Endothelial cell (in vitro differentiated cells): ENCODE data around the gene ALKBH4. TPM values are rescaled to one million over a fixed set of nuclear protein-coding genes. Genes with fewer than 3 reads are reported as not detected.

Experiments used
- DNase-seq: peaks from one replicate; pipeline ENCODE4 v3.0.0; 2021; ENCODE audit warnings: low spot score
- H3K27ac Mint-ChIP-seq: one replicate; pipeline ENCODE4 v1.8.0; 2021; ENCODE audit warnings: mixed read lengths, inconsistent platforms; ENCODE audit not compliant: unreplicated experiment
- H3K27me3 Mint-ChIP-seq: one replicate; pipeline ENCODE4 v1.8.0; 2021; ENCODE audit warnings: mild to moderate bottlenecking, moderate library complexity, mixed read lengths, inconsistent platforms; ENCODE audit not compliant: unreplicated experiment
- H3K36me3 Mint-ChIP-seq: one replicate; pipeline ENCODE4 v1.8.0; 2021; ENCODE audit warnings: mild to moderate bottlenecking, low read depth, mixed read lengths, inconsistent platforms; ENCODE audit not compliant: unreplicated experiment
- H3K4me1 Mint-ChIP-seq: one replicate; pipeline ENCODE4 v1.8.0; 2021; ENCODE audit warnings: mild to moderate bottlenecking, mixed read lengths, inconsistent platforms; ENCODE audit not compliant: unreplicated experiment
- H3K4me3 Mint-ChIP-seq: one replicate; pipeline ENCODE4 v1.8.0; 2021; ENCODE audit warnings: mild to moderate bottlenecking, mixed read lengths, inconsistent platforms; ENCODE audit not compliant: unreplicated experiment
- H3K9me3 Mint-ChIP-seq: one replicate; pipeline ENCODE4 v1.8.0; 2021; ENCODE audit warnings: mixed read lengths, inconsistent platforms; ENCODE audit not compliant: unreplicated experiment
- total RNA-seq: library from RNA; stranded (reverse); fragmentation: NEBNext Ultra II Directional; extraction: Animal tissue kit (Norgen Biotek cat#: 25700); gene quantifications from one replicate; pipeline ENCODE4 v1.2.1, GENCODE V29; 2021; ENCODE audit not compliant: unreplicated experiment
- TF ChIP-seq, protein P1 (sequence below): fragments of 200-600 bp; sonication (generic); IDR thresholded peaks from one replicate; pipeline ENCODE4 v1.5.0; 2021; ENCODE audit warnings: antibody characterized with exemption; ENCODE audit not compliant: unreplicated experiment

The ALKBH4 gene
- total RNA-seq, 1 donor from 2014 or later: 11.5 TPM

DNA sequence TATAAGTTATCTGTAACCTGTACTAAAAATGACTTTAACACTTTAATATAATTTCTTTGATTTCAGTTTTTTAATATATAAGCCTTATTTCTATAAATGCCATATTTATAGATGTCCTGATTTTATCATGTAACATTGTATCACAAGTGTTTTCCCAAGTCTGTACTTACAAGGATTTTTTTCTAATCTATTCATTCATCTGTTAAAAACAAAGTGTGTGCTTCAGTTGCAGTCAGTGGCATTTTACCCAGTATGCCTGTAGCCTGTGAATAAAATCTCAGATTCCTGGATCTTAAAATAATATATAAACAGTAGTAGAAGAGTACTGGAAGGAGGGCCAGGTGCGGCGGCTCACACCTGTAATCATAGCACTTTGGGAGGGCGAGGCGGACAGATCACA lies 51.1 kb downstream of the ALKBH4 start:
- Mint-ChIP-seq H3K4me3 (no peak overlapping the region), H3K27ac (no peak overlapping the region), H3K9me3 (no peaks in the 10 kb centered on the region), H3K4me1 (peaks cover 8% of the 10 kb centered on the region), H3K27me3 (peaks cover 1% of the 10 kb centered on the region), H3K36me3 (peaks cover 46% of the 10 kb centered on the region)
- TF ChIP-seq, protein P1, sequence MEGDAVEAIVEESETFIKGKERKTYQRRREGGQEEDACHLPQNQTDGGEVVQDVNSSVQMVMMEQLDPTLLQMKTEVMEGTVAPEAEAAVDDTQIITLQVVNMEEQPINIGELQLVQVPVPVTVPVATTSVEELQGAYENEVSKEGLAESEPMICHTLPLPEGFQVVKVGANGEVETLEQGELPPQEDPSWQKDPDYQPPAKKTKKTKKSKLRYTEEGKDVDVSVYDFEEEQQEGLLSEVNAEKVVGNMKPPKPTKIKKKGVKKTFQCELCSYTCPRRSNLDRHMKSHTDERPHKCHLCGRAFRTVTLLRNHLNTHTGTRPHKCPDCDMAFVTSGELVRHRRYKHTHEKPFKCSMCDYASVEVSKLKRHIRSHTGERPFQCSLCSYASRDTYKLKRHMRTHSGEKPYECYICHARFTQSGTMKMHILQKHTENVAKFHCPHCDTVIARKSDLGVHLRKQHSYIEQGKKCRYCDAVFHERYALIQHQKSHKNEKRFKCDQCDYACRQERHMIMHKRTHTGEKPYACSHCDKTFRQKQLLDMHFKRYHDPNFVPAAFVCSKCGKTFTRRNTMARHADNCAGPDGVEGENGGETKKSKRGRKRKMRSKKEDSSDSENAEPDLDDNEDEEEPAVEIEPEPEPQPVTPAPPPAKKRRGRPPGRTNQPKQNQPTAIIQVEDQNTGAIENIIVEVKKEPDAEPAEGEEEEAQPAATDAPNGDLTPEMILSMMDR: no peak
- no peak for DNase-seq

DNA sequence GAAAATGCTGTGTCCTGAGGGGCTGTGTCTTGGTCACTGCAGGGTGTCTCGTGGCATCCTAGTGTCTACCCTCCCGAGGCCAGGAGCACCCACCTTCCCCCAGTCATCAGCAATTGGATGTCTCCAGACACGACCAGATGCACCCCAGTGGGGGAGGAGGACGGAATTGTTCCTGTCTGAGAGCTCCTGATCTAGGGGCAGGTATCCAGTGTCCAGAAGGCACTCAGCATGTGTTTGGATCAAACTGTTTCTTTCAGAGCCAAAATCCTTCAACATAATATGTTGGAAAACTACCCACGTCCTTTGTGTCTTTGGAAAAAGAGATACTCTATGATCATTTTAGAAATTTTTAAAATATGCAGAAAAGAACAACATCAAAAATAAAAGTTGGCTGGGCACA lies 51.6 kb downstream of the ALKBH4 start:
- Mint-ChIP-seq H3K27ac (no peak overlapping the region), H3K9me3 (no peaks in the 10 kb centered on the region), H3K4me1 (peaks cover 8% of the 10 kb centered on the region), H3K27me3 (peaks cover 1% of the 10 kb centered on the region), H3K36me3 (peaks cover 48% of the 10 kb centered on the region), H3K4me3 (no peak overlapping the region)
- TF ChIP-seq, protein P1: no peak
- DNase-seq: no peak

GRCh38 chr7:102412548-102412947 lies 52.1 kb downstream of the ALKBH4 start:
- peak overlapping the region; percentile 37 for H3K4me3 Mint-ChIP-seq
- H3K4me1 Mint-ChIP-seq: peaks cover 8% of the 10 kb centered on the region
- H3K36me3 Mint-ChIP-seq: peaks cover 53% of the 10 kb centered on the region
- DNase-seq: no peak
- TF ChIP-seq, protein P1: peak; percentile 68
- no peak overlapping the region for H3K27ac Mint-ChIP-seq
- H3K9me3 Mint-ChIP-seq: no peaks in the 10 kb centered on the region
- peaks cover 1% of the 10 kb centered on the region for H3K27me3 Mint-ChIP-seq

GRCh38 chr7:102410918-102411317 lies 53.7 kb downstream of the ALKBH4 start:
- Mint-ChIP-seq H3K36me3 (peaks cover 54% of the 10 kb centered on the region), H3K4me1 (peaks cover under 1% of the 10 kb centered on the region), H3K27me3 (no peaks in the 10 kb centered on the region), H3K27ac (peak overlapping the region; percentile 13), H3K4me3 (peak overlapping the region; percentile 79), H3K9me3 (no peaks in the 10 kb centered on the region)
- TF ChIP-seq, protein P1: no peak
- DNase-seq: no peak

DNA sequence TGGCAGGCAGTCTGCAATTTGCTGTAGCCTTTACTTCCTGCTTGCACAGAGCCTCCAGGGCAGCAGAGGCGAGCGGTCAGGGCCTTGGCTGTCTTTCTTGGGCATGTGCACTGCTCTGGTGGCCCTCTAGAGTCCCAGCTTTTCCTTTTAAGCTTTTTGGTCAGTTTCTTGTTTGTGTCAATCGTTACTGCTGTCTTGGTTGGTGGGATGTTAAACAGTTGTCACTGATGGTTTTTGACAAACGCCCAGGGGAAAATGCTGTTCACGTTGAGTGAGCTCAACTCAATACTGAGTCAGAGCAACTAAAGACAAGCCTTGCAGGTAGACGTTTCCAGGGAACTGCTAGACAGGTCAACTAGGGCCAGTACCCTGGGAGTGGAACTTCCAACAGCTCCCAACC lies 54.5 kb downstream of the ALKBH4 start:
- no peaks in the 10 kb centered on the region for H3K4me1 Mint-ChIP-seq
- TF ChIP-seq, protein P1: no peak
- H3K27ac Mint-ChIP-seq: no peak overlapping the region
- no peak overlapping the region for H3K4me3 Mint-ChIP-seq
- peaks cover 50% of the 10 kb centered on the region for H3K36me3 Mint-ChIP-seq
- no peaks in the 10 kb centered on the region for H3K27me3 Mint-ChIP-seq
- no peak for DNase-seq
- H3K9me3 Mint-ChIP-seq: no peaks in the 10 kb centered on the region
